Measurements from ENCODE around the gene ARAP1.

- no peak for TF ChIP-seq CTCF (IDR thresholded peaks at IDR 0.05)
- TF ChIP-seq POLR2A (IDR thresholded peaks at IDR 0.05): no peak
- TF ChIP-seq EP300 (IDR thresholded peaks at IDR 0.05): no peak
Measured at GRCh38 chr11:72676861-72677341, 75.3 kb downstream of the ARAP1 start.

Data from sigmoid colon (tissue), 4 donors.